22Rv1 (cell line): ENCODE data around the gene HTRA1.

Source experiments
- H3K27ac ChIP-seq: fragments of 450-650 bp; 2 replicates; pipeline ENCODE4 v1.5.1; 2017
- CTCF ChIP-seq: fragments of 450-650 bp; IDR thresholded peaks from 2 replicates; pipeline ENCODE4 v1.5.1; 2017; ENCODE audit warnings: mild to moderate bottlenecking
- ZFX ChIP-seq: fragments of 450-650 bp; IDR thresholded peaks from 2 replicates; pipeline ENCODE4 v1.6.1; 2017; ENCODE audit warnings: antibody characterized with exemption, borderline replicate concordance

HTRA1 gene

GRCh38 chr10:122445469-122445868 lies 15.9 kb upstream of the HTRA1 start:
- no peak overlapping the region for H3K27ac ChIP-seq
- TF ChIP-seq ZFX = no peak
- TF ChIP-seq CTCF = no peak

- H3K27ac ChIP-seq = no peak overlapping the region
- TF ChIP-seq ZFX (no peak), CTCF (no peak)
These were observed 15.4 kb upstream of the HTRA1 start for GRCh38 chr10:122445904-122446303.

GRCh38 chr10:122446668-122447423 lies 14.5 kb upstream of the HTRA1 start:
- no peak for TF ChIP-seq ZFX
- TF ChIP-seq CTCF = no peak

GRCh38 chr10:122448600-122448999 lies 12.8 kb upstream of the HTRA1 start:
- TF ChIP-seq CTCF (no peak), ZFX (no peak)
- H3K27ac ChIP-seq = no peak overlapping the region

More at GRCh38 chr10:122446668-122447423, 14.5 kb upstream of the HTRA1 start:
- H3K27ac ChIP-seq = no peak overlapping the region

GRCh38 chr10:122449153-122449552 lies 12.2 kb upstream of the HTRA1 start:
- H3K27ac ChIP-seq = no peak overlapping the region
- TF ChIP-seq ZFX (no peak), CTCF (no peak)

- H3K27ac ChIP-seq = no peak overlapping the region
- TF ChIP-seq CTCF = no peak
- no peak for TF ChIP-seq ZFX
These were observed 10.9 kb upstream of the HTRA1 start for GRCh38 chr10:122450353-122450990.

GRCh38 chr10:122454071-122454470 lies 7.3 kb upstream of the HTRA1 start:
- no peak for TF ChIP-seq ZFX
- no peak overlapping the region for H3K27ac ChIP-seq
